ENCODE results near the gene LOC128125822. TPM values are rescaled to one million over a fixed set of nuclear protein-coding genes. Genes with fewer than 3 reads are reported as not detected.
A peak's percentile ranks its signal among the peaks of the same experiment; 100 is the strongest.

LOC128125822 gene

GRCh38 chr6:63597141-63598048 lies 25.1 kb downstream of the LOC128125822 start:
- Mint-ChIP-seq H3K27ac (peak overlapping the region in 1 of 10 donors; percentile 61), H3K27me3 (peaks cover 0 to 4% (median 0%) of the 10 kb centered on the region in 5 donors), H3K9me3 (no peaks in the 10 kb centered on the region), H3K4me3 (peak overlapping the region; percentile 79 to 91 (median 88)), H3K36me3 (no peaks in the 10 kb centered on the region), H3K4me1 (peaks cover 9 to 19% (median 16%) of the 10 kb centered on the region in 4 donors)
- POLR2A ChIA-PET: interaction anchor here (2.4 kb wide), 1 partner anchor 24 kb away, joined by 15 read pairs; the partner anchor contains the start of genes LOC128125822 and PTP4A1
- ATAC-seq: no peak
- DNase-seq: no peak

GRCh38 chr6:63598049-63599036 lies 26.1 kb downstream of the LOC128125822 start:
- peaks cover 0 to 4% (median 0%) of the 10 kb centered on the region in 5 donors for H3K27me3 Mint-ChIP-seq
- H3K27ac Mint-ChIP-seq: peak overlapping the region in 8 of 10 donors; percentile 0 to 76 (median 36)
- ATAC-seq (peak; percentile 99 to 100), DNase-seq (peak; percentile 47 to 88 (median 73))
- H3K36me3 Mint-ChIP-seq: no peaks in the 10 kb centered on the region
- peaks cover 9 to 19% (median 16%) of the 10 kb centered on the region in 4 donors for H3K4me1 Mint-ChIP-seq
- POLR2A ChIA-PET: interaction anchor here (0.9 to 2.4 kb wide), 3 partner anchors 25 to 166 kb away, joined by 4 to 15 read pairs (median 6); partner anchors contain the start of genes LOC128125822, PHF3 and PTP4A1
- peak overlapping the region; percentile 79 to 91 (median 88) for H3K4me3 Mint-ChIP-seq
- H3K9me3 Mint-ChIP-seq: no peaks in the 10 kb centered on the region

GRCh38 chr6:63599243-63599642 lies 27.0 kb downstream of the LOC128125822 start:
- no peaks in the 10 kb centered on the region for H3K36me3 Mint-ChIP-seq
- POLR2A ChIA-PET: interaction anchor here (1.1 to 2.4 kb wide), 2 partner anchors 26 to 36 kb away, joined by 6 to 15 read pairs; partner anchors contain the start of genes LOC128125822, PHF3 and PTP4A1
- H3K4me3 Mint-ChIP-seq: peak overlapping the region in 5 of 10 donors; percentile 82 to 91 (median 90)

GRCh38 chr6:63600136-63600535 lies 27.9 kb downstream of the LOC128125822 start:
- H3K27me3 Mint-ChIP-seq: peaks cover 0 to 4% (median 0%) of the 10 kb centered on the region in 5 donors
- H3K9me3 Mint-ChIP-seq: no peaks in the 10 kb centered on the region
- ATAC-seq (no peak), DNase-seq (no peak)
- H3K36me3 Mint-ChIP-seq: no peaks in the 10 kb centered on the region
- no peak overlapping the region for H3K27ac Mint-ChIP-seq
- POLR2A ChIA-PET: no interaction called here
- no peak overlapping the region for H3K4me3 Mint-ChIP-seq
- H3K4me1 Mint-ChIP-seq: peaks cover 9 to 19% (median 16%) of the 10 kb centered on the region in 4 donors

More at GRCh38 chr6:63599243-63599642, 27.0 kb downstream of the LOC128125822 start:
- no peaks in the 10 kb centered on the region for H3K9me3 Mint-ChIP-seq
- peaks cover 9 to 19% (median 16%) of the 10 kb centered on the region in 4 donors for H3K4me1 Mint-ChIP-seq
- peaks cover 0 to 4% (median 0%) of the 10 kb centered on the region in 5 donors for H3K27me3 Mint-ChIP-seq
- H3K27ac Mint-ChIP-seq: peak overlapping the region in 2 of 10 donors; percentile 0 to 76
- ATAC-seq (no peak), DNase-seq (no peak)

- ATAC-seq (no peak), DNase-seq (no peak)
- no peak overlapping the region for H3K4me3 Mint-ChIP-seq
- peaks cover 0 to 6% (median 0%) of the 10 kb centered on the region in 9 donors for H3K9me3 Mint-ChIP-seq
- POLR2A ChIA-PET: interaction anchor here (1.6 kb wide), 1 partner anchor 26 kb away, joined by 4 read pairs; the partner anchor contains the start of gene PHF3
- H3K4me1 Mint-ChIP-seq: no peaks in the 10 kb centered on the region
- no peaks in the 10 kb centered on the region for H3K36me3 Mint-ChIP-seq
- peaks cover 0 to 5% (median 0%) of the 10 kb centered on the region in 5 donors for H3K27me3 Mint-ChIP-seq
- no peak overlapping the region for H3K27ac Mint-ChIP-seq
These were observed 37.0 kb downstream of the LOC128125822 start for GRCh38 chr6:63609231-63609630.

- Mint-ChIP-seq H3K9me3 (peaks cover 0 to 6% (median 0%) of the 10 kb centered on the region in 9 donors), H3K36me3 (no peaks in the 10 kb centered on the region), H3K4me1 (no peaks in the 10 kb centered on the region), H3K4me3 (no peak overlapping the region), H3K27ac (no peak overlapping the region), H3K27me3 (peaks cover 0 to 4% (median 1%) of the 10 kb centered on the region in 5 donors)
- DNase-seq (no peak), ATAC-seq (no peak)
- POLR2A ChIA-PET: no interaction called here
These were observed 38.7 kb downstream of the LOC128125822 start for GRCh38 chr6:63610944-63611343.

GRCh38 chr6:63611560-63611959 lies 39.3 kb downstream of the LOC128125822 start:
- Mint-ChIP-seq H3K27me3 (peaks cover 0 to 4% (median 1%) of the 10 kb centered on the region in 5 donors), H3K36me3 (no peaks in the 10 kb centered on the region), H3K27ac (no peak overlapping the region), H3K4me1 (no peaks in the 10 kb centered on the region), H3K4me3 (no peak overlapping the region), H3K9me3 (peaks cover 0 to 6% (median 0%) of the 10 kb centered on the region in 9 donors)
- POLR2A ChIA-PET: interaction anchor here (0.6 kb wide), 1 partner anchor 89 kb away, joined by 3 read pairs; no protein-coding TSS in a partner anchor
- ATAC-seq: no peak
- no peak for DNase-seq

GRCh38 chr6:63615590-63615989 lies 43.3 kb downstream of the LOC128125822 start:
- H3K4me3 Mint-ChIP-seq: no peak overlapping the region
- no peaks in the 10 kb centered on the region for H3K36me3 Mint-ChIP-seq
- H3K4me1 Mint-ChIP-seq: no peaks in the 10 kb centered on the region
- no peak for ATAC-seq
- POLR2A ChIA-PET: no interaction called here
- H3K27me3 Mint-ChIP-seq: peaks cover 7 to 35% (median 13%) of the 10 kb centered on the region in 5 donors
- DNase-seq: no peak
- H3K9me3 Mint-ChIP-seq: no peaks in the 10 kb centered on the region
- H3K27ac Mint-ChIP-seq: no peak overlapping the region

Other genes with a start within 250 kb of the LOC128125822 start
- gene PTP4A1, start within 50 bp of the LOC128125822 start, total RNA-seq: 10 to 100 TPM; 27.0 to 27.6 TPM
- 10 to 100 TPM; 36.1 to 53.1 (median 36.9) TPM for gene PTP4A1, start within 50 bp of the LOC128125822 start, polyA plus RNA-seq
- gene PHF3, start 63.3 kb downstream of the LOC128125822 start, total RNA-seq: 100 to 1,000 TPM; 115 to 118 TPM
- 10 to 100 TPM; 23.7 to 38.6 (median 28.9) TPM for gene PHF3, start 63.3 kb downstream of the LOC128125822 start, polyA plus RNA-seq